GM12875 (cell line): ENCODE results near the gene IL10RB.

Source experiments
- H3K4me3 ChIP-seq: one replicate; pipeline ENCODE4 v1.5.1; 2011; ENCODE audit warnings: low read depth, low read length, control low read depth
- TF ChIP-seq, protein P1 (sequence below): IDR thresholded peaks from 2 replicates; pipeline ENCODE4 v1.5.1; 2011; ENCODE audit warnings: low read depth, mild to moderate bottlenecking, control low read depth, inconsistent platforms, low read length, moderate library complexity, borderline replicate concordance; ENCODE audit not compliant: insufficient read depth

IL10RB gene

DNA sequence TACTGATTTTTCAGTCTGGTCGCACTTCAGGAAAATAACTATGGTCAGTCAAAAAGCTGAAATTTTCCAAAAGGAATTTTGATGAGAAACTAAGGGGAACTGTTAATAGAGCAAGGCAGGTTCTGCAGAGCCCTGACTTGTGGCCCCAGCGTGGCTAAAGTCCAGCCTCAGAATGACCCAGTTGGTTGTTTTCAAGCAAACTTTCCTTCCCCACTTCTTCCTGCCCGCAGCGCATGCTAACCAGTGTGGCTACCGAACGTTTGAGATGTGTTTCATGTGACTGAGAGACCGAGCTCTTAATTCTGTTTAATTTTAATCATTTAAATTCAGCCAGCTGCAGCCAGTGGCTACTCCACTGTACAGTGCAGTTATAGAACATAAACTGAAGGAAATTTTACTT lies 6.2 kb upstream of the IL10RB start:
- no peak overlapping the region for H3K4me3 ChIP-seq
- TF ChIP-seq, protein P1, sequence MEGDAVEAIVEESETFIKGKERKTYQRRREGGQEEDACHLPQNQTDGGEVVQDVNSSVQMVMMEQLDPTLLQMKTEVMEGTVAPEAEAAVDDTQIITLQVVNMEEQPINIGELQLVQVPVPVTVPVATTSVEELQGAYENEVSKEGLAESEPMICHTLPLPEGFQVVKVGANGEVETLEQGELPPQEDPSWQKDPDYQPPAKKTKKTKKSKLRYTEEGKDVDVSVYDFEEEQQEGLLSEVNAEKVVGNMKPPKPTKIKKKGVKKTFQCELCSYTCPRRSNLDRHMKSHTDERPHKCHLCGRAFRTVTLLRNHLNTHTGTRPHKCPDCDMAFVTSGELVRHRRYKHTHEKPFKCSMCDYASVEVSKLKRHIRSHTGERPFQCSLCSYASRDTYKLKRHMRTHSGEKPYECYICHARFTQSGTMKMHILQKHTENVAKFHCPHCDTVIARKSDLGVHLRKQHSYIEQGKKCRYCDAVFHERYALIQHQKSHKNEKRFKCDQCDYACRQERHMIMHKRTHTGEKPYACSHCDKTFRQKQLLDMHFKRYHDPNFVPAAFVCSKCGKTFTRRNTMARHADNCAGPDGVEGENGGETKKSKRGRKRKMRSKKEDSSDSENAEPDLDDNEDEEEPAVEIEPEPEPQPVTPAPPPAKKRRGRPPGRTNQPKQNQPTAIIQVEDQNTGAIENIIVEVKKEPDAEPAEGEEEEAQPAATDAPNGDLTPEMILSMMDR = no peak

DNA sequence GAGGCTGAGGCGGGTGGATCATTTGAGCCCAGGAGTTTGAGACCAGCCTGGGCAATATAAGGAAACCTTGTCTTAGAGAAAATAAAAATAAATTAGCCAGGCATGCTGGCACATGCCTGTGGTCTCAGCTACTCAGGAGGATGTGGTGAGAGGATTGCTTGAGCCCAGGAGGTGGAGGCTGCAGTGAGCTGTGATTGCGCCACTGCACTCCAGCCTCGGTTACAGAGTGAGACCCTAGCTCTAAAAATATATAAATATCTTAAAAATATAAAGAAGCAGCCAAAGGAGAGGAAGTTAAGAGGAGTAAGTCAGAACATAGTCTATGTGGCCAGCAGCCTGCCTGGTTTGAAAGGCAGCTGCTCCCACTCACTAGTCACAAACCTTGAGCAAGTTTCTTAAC lies 4.5 kb upstream of the IL10RB start:
- no peak overlapping the region for H3K4me3 ChIP-seq
- TF ChIP-seq, protein P1 = no peak

DNA sequence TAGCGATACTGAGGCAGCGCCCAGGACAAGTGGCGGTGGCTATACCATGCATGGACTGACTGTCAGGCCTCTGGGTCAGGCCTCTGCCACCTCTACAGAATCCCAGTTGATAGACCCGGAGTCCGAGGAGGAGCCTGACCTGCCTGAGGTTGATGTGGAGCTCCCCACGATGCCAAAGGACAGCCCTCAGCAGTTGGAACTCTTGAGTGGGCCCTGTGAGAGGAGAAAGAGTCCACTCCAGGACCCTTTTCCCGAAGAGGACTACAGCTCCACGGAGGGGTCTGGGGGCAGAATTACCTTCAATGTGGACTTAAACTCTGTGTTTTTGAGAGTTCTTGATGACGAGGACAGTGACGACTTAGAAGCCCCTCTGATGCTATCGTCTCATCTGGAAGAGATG lies 3.2 kb upstream of the IL10RB start:
- TF ChIP-seq, protein P1 = no peak

DNA sequence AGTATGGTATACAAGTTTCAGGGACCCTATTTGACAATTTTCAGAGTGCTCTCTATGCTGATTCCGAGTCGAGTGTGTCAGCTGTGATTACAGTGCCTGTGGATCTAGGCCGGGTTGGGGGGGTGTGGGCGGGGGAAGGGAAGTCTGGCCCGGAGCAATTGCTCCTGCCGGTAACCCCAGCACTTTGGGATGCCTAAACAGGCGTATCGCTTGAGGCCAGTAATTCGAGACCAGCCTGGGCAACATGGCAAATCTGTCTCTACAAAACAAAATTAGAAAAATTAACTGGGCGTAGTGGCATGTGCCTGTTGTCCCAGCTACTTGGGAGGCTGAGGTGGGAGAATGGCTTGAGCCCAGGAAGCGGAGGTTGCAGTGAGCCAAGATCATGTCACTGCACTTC lies 1.6 kb upstream of the IL10RB start:
- TF ChIP-seq, protein P1 = no peak
- no peak overlapping the region for H3K4me3 ChIP-seq

More for the DNA sequence above, 3.2 kb upstream of the IL10RB start:
- no peak overlapping the region for H3K4me3 ChIP-seq

DNA sequence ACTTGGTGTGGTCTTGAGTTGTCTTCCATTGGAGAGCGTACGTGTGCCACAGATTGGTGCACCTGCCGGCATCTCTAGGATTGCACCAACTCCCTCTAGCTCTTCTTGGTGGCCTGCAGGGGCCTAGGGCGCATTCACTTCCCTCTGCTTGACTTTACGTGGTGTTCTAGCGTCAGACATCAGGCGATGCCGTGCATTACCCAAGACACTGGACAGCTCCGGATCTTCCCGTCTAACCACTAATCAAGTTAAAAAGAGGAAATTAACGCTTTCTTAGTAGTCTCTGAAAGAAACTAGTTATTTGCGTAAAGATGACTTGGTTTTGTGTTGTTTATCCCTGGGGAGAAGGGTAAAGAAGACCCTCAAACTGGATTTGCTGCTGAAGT lies 510 bp upstream of the IL10RB start:
- TF ChIP-seq, protein P1 = 0 out of 2 replicates have a peak, but pooled peaks have one; percentile 8
- H3K4me3 ChIP-seq = peak overlapping the region; percentile 72

DNA sequence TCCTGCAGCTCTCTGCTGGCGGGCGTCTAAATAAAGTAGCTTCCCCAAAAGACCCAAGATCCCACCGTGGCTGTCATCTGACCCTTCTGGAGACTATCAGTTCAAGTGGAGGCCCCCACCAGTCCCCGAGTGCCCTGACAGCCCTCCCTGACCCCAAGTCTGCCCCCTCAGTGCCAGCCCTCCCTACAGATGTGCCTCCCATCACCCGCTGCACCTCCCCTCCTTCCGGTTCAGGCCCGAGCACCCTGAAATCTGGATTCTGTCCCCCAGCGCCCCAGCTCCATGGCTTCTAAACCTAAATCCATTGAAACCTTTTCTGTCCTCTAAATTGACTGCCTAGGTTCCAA lies 595 bp downstream of the IL10RB start:
- TF ChIP-seq, protein P1 = no peak
- peak overlapping the region; percentile 72 for H3K4me3 ChIP-seq

DNA sequence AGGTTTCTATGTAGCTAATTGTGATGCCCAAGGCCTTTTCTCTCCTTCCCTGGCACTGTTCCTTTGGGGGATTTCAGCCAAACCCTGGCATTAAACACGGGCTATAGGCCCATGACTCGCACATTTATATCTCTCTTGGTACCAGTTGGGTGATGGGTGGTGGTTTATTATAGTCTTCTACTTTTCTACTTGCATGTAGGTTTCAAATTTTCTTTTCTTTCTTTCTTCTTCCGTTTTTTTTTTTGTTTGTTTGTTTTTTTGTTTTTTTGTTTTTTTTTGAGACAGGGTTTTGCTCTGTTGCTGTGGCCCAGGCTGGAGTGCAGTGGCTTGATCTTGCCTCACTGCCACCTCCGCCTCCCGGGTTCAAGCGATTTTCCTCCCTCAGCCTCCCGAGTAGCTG lies 1.1 kb downstream of the IL10RB start:
- peak overlapping the region; percentile 72 for H3K4me3 ChIP-seq

More for the DNA sequence above, 1.1 kb downstream of the IL10RB start:
- TF ChIP-seq, protein P1 = no peak
